Measurements from ENCODE around the gene PARD3B. TPM values are rescaled to one million over a fixed set of nuclear protein-coding genes. Genes with fewer than 3 reads are reported as not detected.
A peak's percentile ranks its signal among the peaks of the same experiment; 100 is the strongest.

The PARD3B gene
- total and polyA plus RNA-seq, 5 donors from 2014 or later = 0.03 to 0.68 (median 0.08) TPM; not detected in 1

DNA sequence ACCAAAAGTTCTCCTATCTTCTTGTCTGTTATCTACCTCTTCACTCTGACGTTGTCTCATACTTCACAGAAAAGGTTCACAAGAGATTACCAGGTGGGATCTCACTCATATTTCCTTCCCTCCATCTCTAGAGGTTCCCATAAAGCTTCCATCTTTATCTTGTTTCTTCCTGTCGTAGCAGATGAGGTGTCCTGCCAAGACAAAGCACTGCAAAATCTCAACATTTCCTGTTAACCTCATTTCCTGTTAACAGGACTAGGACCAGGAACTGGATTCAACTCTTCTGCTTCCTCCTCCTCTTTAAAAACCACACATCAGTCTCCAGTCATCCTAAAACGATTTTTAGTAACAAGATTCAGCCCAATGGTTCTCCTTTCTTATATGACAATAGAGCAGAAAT is 624.2 kb downstream of the PARD3B start:
- Mint-ChIP-seq H3K27me3 (peaks cover 5% of the 10 kb centered on the region), H3K9me3 (peaks cover 0 to 4% (median 0%) of the 10 kb centered on the region in 7 donors), H3K36me3 (no peaks in the 10 kb centered on the region), H3K27ac (peak overlapping the region in 1 of 3 donors; percentile 1), H3K4me3 (no peak overlapping the region), H3K4me1 (peaks cover 4 to 9% (median 5%) of the 10 kb centered on the region in 4 donors)
- Histone ChIP-seq H3K36me3 (ENCODE audit: control insufficient read depth, insufficient read depth, low read length) (no peaks in the 10 kb centered on the region), H3K27ac (ENCODE audit: insufficient read depth, low read length, poor library complexity, severe bottlenecking) (no peak overlapping the region), H3K4me3 (ENCODE audit: low read depth, low read length) (no peak overlapping the region), H3K27me3 (ENCODE audit: control insufficient read depth, insufficient read depth, low read length) (peaks cover 2% of the 10 kb centered on the region), H3K4me1 (ENCODE audit: control insufficient read depth, insufficient read depth, low read length, poor library complexity, severe bottlenecking) (no peaks in the 10 kb centered on the region), H3K9me3 (ENCODE audit: control insufficient read depth in 2 of 2, low read length in 2 of 2) (no peaks in the 10 kb centered on the region)
- DNase-seq (peak in 1 of 3 donors; percentile 9), ATAC-seq (ENCODE audit: low read depth in 2 of 2) (no peak)

DNA sequence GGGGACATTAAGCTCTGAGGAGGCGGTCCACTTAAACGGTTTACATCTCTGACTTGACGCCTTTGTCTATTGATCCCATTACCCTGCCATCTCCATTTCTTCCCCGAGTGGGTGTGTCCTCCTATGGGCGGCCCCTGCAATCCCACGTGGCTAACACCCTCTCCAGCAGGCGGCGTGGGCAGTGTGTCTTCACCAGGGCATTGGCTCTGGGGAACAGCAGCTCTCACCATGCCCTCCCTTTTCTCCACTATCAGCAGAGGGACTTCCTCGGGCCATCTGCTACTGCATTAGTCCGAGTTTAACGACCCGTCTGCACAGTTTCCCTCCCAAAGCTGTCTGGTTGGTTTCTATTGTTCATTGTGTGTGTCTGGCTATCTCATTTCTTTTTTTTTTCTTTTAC is 625.1 kb downstream of the PARD3B start:
- Mint-ChIP-seq H3K36me3 (no peaks in the 10 kb centered on the region), H3K4me3 (no peak overlapping the region), H3K27ac (no peak overlapping the region), H3K4me1 (peaks cover 4 to 9% (median 5%) of the 10 kb centered on the region in 4 donors), H3K27me3 (peaks cover 5% of the 10 kb centered on the region), H3K9me3 (peaks cover 0 to 4% (median 0%) of the 10 kb centered on the region in 7 donors)
- Histone ChIP-seq H3K27ac (ENCODE audit: insufficient read depth, low read length, poor library complexity, severe bottlenecking) (no peak overlapping the region), H3K9me3 (ENCODE audit: control insufficient read depth in 2 of 2, low read length in 2 of 2) (no peaks in the 10 kb centered on the region), H3K27me3 (ENCODE audit: control insufficient read depth, insufficient read depth, low read length) (peaks cover 2% of the 10 kb centered on the region), H3K4me1 (ENCODE audit: control insufficient read depth, insufficient read depth, low read length, poor library complexity, severe bottlenecking) (no peaks in the 10 kb centered on the region), H3K4me3 (ENCODE audit: low read depth, low read length) (no peak overlapping the region), H3K36me3 (ENCODE audit: control insufficient read depth, insufficient read depth, low read length) (no peaks in the 10 kb centered on the region)
- no peak for DNase-seq
- ATAC-seq (ENCODE audit: low read depth in 2 of 2) = no peak

DNA sequence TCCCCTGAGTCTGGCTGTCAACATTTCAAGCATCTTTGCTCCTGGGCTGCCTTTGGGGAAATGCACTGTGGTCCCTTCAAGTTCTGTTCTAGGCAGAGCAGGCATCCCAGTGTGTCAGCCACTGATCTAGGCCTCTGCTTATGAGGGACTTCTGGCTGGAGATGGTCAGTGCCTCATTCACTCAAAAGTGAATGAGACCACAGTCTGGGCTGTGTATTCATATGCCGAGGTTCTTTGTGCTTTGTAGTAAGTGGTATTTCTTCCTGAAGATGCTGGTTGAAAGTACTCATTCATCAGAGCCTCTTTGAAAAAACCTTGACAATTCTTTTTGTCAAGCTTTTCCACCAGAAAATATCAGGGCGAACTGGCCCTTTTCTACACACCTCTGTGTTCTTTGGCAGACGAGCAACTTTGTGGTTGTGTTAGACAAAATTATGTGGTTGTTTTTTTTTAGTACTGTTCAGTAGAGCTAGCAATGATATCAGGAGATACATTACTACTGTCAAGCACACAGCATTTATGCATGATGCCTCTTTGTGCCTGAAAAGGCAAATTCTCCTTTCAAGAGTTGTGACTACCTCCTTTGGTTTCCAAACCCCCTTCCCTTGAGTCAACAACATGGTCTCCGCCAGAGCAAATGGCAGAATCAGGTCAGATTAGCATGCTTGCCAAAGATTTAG is 626.1 kb downstream of the PARD3B start:
- no peak for ATAC-seq (ENCODE audit: low read depth in 2 of 2)
- H3K4me1 Mint-ChIP-seq = peaks cover 4 to 9% (median 5%) of the 10 kb centered on the region in 4 donors
- peaks cover 5% of the 10 kb centered on the region for H3K27me3 Mint-ChIP-seq
- no peaks in the 10 kb centered on the region for H3K9me3 ChIP-seq (ENCODE audit: control insufficient read depth in 2 of 2, low read length in 2 of 2)
- peaks cover 2% of the 10 kb centered on the region for H3K27me3 ChIP-seq (ENCODE audit: control insufficient read depth, insufficient read depth, low read length)
- H3K27ac Mint-ChIP-seq = no peak overlapping the region
- H3K9me3 Mint-ChIP-seq = peaks cover 0 to 4% (median 0%) of the 10 kb centered on the region in 7 donors
- no peak overlapping the region for H3K4me3 Mint-ChIP-seq
- H3K4me1 ChIP-seq (ENCODE audit: control insufficient read depth, insufficient read depth, low read length, poor library complexity, severe bottlenecking) = no peaks in the 10 kb centered on the region
- no peaks in the 10 kb centered on the region for H3K36me3 Mint-ChIP-seq
- H3K4me3 ChIP-seq (ENCODE audit: low read depth, low read length) = no peak overlapping the region
- no peak overlapping the region for H3K27ac ChIP-seq (ENCODE audit: insufficient read depth, low read length, poor library complexity, severe bottlenecking)
- no peak for DNase-seq
- no peaks in the 10 kb centered on the region for H3K36me3 ChIP-seq (ENCODE audit: control insufficient read depth, insufficient read depth, low read length)

DNA sequence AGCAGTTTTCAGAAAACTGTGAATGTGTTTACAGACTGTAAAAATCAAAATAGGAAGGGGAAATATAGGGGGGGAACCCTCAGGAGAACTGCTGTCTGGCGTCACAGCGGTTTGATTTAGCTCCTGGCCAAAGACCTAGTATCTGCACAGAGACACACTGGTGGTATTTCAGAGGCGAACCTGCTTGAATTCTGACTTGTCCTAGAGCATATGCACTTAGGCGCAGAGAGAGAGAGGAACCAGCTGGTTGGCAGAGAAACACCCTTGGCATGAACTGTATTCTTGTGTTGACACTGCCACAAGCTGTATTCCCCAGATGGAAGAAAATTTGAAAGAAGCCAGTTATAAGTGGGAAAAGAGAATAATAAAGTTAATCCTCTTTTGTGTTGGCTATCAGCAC is 630.6 kb downstream of the PARD3B start:
- Histone ChIP-seq H3K4me1 (ENCODE audit: control insufficient read depth, insufficient read depth, low read length, poor library complexity, severe bottlenecking) (no peaks in the 10 kb centered on the region), H3K4me3 (ENCODE audit: low read depth, low read length) (no peak overlapping the region), H3K9me3 (ENCODE audit: control insufficient read depth in 2 of 2, low read length in 2 of 2) (no peaks in the 10 kb centered on the region), H3K27ac (ENCODE audit: insufficient read depth, low read length, poor library complexity, severe bottlenecking) (no peak overlapping the region), H3K36me3 (ENCODE audit: control insufficient read depth, insufficient read depth, low read length) (no peaks in the 10 kb centered on the region), H3K27me3 (ENCODE audit: control insufficient read depth, insufficient read depth, low read length) (no peaks in the 10 kb centered on the region)
- DNase-seq (no peak), ATAC-seq (ENCODE audit: low read depth in 2 of 2) (no peak)
- Mint-ChIP-seq H3K36me3 (no peaks in the 10 kb centered on the region), H3K27ac (no peak overlapping the region), H3K27me3 (no peaks in the 10 kb centered on the region), H3K9me3 (peaks cover 0 to 1% (median 0%) of the 10 kb centered on the region in 7 donors), H3K4me3 (no peak overlapping the region), H3K4me1 (peaks cover 0 to 1% (median 0%) of the 10 kb centered on the region in 4 donors)

DNA sequence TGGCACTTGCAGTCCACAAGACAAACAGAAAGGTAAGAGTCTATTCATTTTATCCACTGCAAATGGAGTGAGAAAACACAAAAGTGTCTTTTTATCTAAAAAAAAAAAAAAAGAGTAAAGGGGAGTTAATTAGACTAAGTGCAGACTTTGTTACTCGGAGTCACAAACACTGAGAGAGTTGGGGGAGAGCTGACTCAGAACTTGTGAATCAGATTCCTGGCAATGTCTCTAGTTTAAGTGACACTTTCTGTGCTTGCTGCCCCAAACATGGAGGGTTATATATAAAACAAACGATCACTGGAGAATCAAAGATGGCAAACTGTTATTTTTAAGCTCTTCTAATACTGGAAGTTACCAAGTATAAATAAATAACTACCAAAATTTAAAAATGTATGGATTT is 631.3 kb downstream of the PARD3B start:
- H3K27me3 ChIP-seq (ENCODE audit: control insufficient read depth, insufficient read depth, low read length) = no peaks in the 10 kb centered on the region
- H3K36me3 ChIP-seq (ENCODE audit: control insufficient read depth, insufficient read depth, low read length) = no peaks in the 10 kb centered on the region
- Mint-ChIP-seq H3K4me1 (peaks cover 0 to 1% (median 0%) of the 10 kb centered on the region in 4 donors), H3K9me3 (peaks cover 0 to 1% (median 0%) of the 10 kb centered on the region in 7 donors), H3K27me3 (no peaks in the 10 kb centered on the region), H3K4me3 (no peak overlapping the region), H3K27ac (no peak overlapping the region), H3K36me3 (no peaks in the 10 kb centered on the region)
- H3K4me3 ChIP-seq (ENCODE audit: low read depth, low read length) = no peak overlapping the region
- H3K9me3 ChIP-seq (ENCODE audit: control insufficient read depth in 2 of 2, low read length in 2 of 2) = no peaks in the 10 kb centered on the region
- H3K27ac ChIP-seq (ENCODE audit: insufficient read depth, low read length, poor library complexity, severe bottlenecking) = no peak overlapping the region
- ATAC-seq (ENCODE audit: low read depth in 2 of 2) (no peak), DNase-seq (no peak)
- no peaks in the 10 kb centered on the region for H3K4me1 ChIP-seq (ENCODE audit: control insufficient read depth, insufficient read depth, low read length, poor library complexity, severe bottlenecking)

DNA sequence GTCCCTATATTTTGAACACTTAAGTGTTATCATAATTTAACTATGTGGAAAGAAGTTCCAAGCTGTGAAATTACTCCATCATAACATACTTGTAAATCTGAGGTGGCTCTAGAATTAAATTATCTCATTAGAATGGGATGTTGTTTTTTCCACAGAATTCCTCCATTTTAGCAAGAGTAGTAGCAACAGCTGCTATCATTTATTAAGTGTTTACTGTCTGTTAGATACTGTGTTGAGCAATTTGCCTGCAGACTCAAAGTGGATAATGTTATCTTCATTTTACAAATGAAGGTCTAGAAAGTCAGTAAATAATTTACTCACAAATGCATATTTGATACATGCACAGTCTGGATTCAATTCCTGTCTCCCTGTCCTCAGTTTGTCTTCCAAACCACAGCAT is 632.3 kb downstream of the PARD3B start:
- H3K27me3 Mint-ChIP-seq = no peaks in the 10 kb centered on the region
- Histone ChIP-seq H3K27ac (ENCODE audit: insufficient read depth, low read length, poor library complexity, severe bottlenecking) (no peak overlapping the region), H3K4me1 (ENCODE audit: control insufficient read depth, insufficient read depth, low read length, poor library complexity, severe bottlenecking) (no peaks in the 10 kb centered on the region), H3K36me3 (ENCODE audit: control insufficient read depth, insufficient read depth, low read length) (no peaks in the 10 kb centered on the region), H3K4me3 (ENCODE audit: low read depth, low read length) (no peak overlapping the region), H3K9me3 (ENCODE audit: control insufficient read depth in 2 of 2, low read length in 2 of 2) (no peaks in the 10 kb centered on the region), H3K27me3 (ENCODE audit: control insufficient read depth, insufficient read depth, low read length) (no peaks in the 10 kb centered on the region)
- ATAC-seq (ENCODE audit: low read depth in 2 of 2) = no peak
- H3K9me3 Mint-ChIP-seq = peaks cover 0 to 1% (median 0%) of the 10 kb centered on the region in 7 donors
- peaks cover 0 to 1% (median 0%) of the 10 kb centered on the region in 4 donors for H3K4me1 Mint-ChIP-seq
- no peaks in the 10 kb centered on the region for H3K36me3 Mint-ChIP-seq
- H3K27ac Mint-ChIP-seq = no peak overlapping the region
- DNase-seq = no peak
- no peak overlapping the region for H3K4me3 Mint-ChIP-seq

DNA sequence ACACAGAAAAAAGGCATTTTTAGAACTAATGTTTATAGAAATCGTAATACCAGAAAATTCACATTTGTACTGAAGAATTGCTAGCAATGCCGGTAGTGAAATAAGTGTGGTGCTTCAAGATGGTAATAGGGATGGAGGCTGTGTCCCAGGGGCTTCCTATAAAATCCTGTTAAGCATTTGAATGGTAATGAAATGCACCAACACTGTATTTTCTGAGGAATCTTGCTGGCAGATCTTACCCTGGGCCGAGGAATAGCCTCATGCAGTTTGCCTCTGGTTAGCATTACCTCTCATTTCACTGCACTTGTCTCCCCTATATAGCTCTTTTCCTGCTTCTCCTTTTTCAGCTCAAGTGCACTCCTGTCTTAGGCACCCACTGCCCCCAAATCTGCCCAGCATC is 635.5 kb downstream of the PARD3B start:
- Mint-ChIP-seq H3K27ac (no peak overlapping the region), H3K9me3 (no peaks in the 10 kb centered on the region), H3K4me1 (no peaks in the 10 kb centered on the region), H3K36me3 (no peaks in the 10 kb centered on the region), H3K27me3 (no peaks in the 10 kb centered on the region), H3K4me3 (no peak overlapping the region)
- ATAC-seq (ENCODE audit: low read depth in 2 of 2) = no peak
- H3K36me3 ChIP-seq (ENCODE audit: control insufficient read depth, insufficient read depth, low read length) = no peaks in the 10 kb centered on the region
- DNase-seq = no peak
- no peak overlapping the region for H3K27ac ChIP-seq (ENCODE audit: insufficient read depth, low read length, poor library complexity, severe bottlenecking)
- no peak overlapping the region for H3K4me3 ChIP-seq (ENCODE audit: low read depth, low read length)
- H3K27me3 ChIP-seq (ENCODE audit: control insufficient read depth, insufficient read depth, low read length) = no peaks in the 10 kb centered on the region
- H3K4me1 ChIP-seq (ENCODE audit: control insufficient read depth, insufficient read depth, low read length, poor library complexity, severe bottlenecking) = no peaks in the 10 kb centered on the region
- no peaks in the 10 kb centered on the region for H3K9me3 ChIP-seq (ENCODE audit: control insufficient read depth in 2 of 2, low read length in 2 of 2)

DNA sequence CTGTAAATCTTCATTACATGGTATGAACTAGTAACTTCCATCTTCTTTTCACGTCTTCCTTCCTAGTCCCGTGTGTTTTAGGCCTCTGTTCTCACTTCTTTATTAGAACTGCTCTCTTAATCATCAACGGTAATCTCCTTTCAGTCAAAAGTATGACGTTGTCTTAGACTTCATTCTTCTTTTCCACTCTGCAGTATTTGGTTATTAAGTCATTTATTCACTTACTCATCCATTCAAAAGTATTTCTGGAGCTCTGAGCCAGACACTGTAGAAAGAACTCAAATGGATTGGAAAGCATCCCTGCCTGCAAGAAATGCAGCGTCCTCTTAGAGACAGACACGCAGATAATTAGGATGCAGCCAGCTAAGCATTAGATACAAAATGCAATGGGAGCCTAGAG is 642.5 kb downstream of the PARD3B start:
- no peaks in the 10 kb centered on the region for H3K36me3 ChIP-seq (ENCODE audit: control insufficient read depth, insufficient read depth, low read length)
- DNase-seq (no peak), ATAC-seq (ENCODE audit: low read depth in 2 of 2) (no peak)
- no peaks in the 10 kb centered on the region for H3K36me3 Mint-ChIP-seq
- no peaks in the 10 kb centered on the region for H3K27me3 Mint-ChIP-seq
- peaks cover 0 to 3% (median 0%) of the 10 kb centered on the region in 4 donors for H3K4me1 Mint-ChIP-seq
- H3K27ac ChIP-seq (ENCODE audit: insufficient read depth, low read length, poor library complexity, severe bottlenecking) = no peak overlapping the region
- no peaks in the 10 kb centered on the region for H3K9me3 ChIP-seq (ENCODE audit: control insufficient read depth in 2 of 2, low read length in 2 of 2)
- no peaks in the 10 kb centered on the region for H3K9me3 Mint-ChIP-seq
- no peak overlapping the region for H3K4me3 Mint-ChIP-seq
- no peaks in the 10 kb centered on the region for H3K4me1 ChIP-seq (ENCODE audit: control insufficient read depth, insufficient read depth, low read length, poor library complexity, severe bottlenecking)
- H3K27me3 ChIP-seq (ENCODE audit: control insufficient read depth, insufficient read depth, low read length) = no peaks in the 10 kb centered on the region
- H3K27ac Mint-ChIP-seq = no peak overlapping the region
- no peak overlapping the region for H3K4me3 ChIP-seq (ENCODE audit: low read depth, low read length)

All from CD4-positive, CD25-positive, alpha-beta regulatory T cell (primary cell).